HEK293 (cell line): Measurements from ENCODE around the gene UCKL1.

Experiments used
- EGR2 ChIP-seq: fragments of 450-650 bp; formaldehyde crosslinking; IDR thresholded peaks from 2 replicates; pipeline ENCODE4 v1.5.1; 2016; ENCODE audit warnings: low read depth, missing biosample characterization, missing genetic modification characterization
- GLIS1 ChIP-seq: fragments of 450-650 bp; formaldehyde crosslinking; IDR thresholded peaks from 2 replicates; pipeline ENCODE4 v1.5.1; 2016; ENCODE audit warnings: missing biosample characterization, missing genetic modification characterization
- GLIS2 ChIP-seq: fragments of 450-650 bp; formaldehyde crosslinking; IDR thresholded peaks from 2 replicates; pipeline ENCODE4 v1.5.1; 2016; ENCODE audit warnings: missing biosample characterization, missing genetic modification characterization
- HOXC10 ChIP-seq: sonication (generic); formaldehyde crosslinking; IDR thresholded peaks from 2 replicates; pipeline ENCODE4 v1.8.1; 2023; ENCODE audit warnings: mild to moderate bottlenecking, missing genetic modification reagents
- HOXD13 ChIP-seq: sonication (generic); formaldehyde crosslinking; IDR thresholded peaks from 2 replicates; pipeline ENCODE4 v1.8.0; 2022; ENCODE audit warnings: missing genetic modification reagents, borderline replicate concordance
- PRDM1 ChIP-seq: fragments of 450-650 bp; formaldehyde crosslinking; IDR thresholded peaks from 2 replicates; pipeline ENCODE4; 2016; ENCODE audit warnings: missing biosample characterization, missing genetic modification characterization
- PRDM2 ChIP-seq: fragments of 450-650 bp; formaldehyde crosslinking; IDR thresholded peaks from 2 replicates; pipeline ENCODE4 v1.5.1; 2016; ENCODE audit warnings: missing biosample characterization, missing genetic modification characterization, borderline replicate concordance
- PRDM6 ChIP-seq: fragments of 450-650 bp; formaldehyde crosslinking; IDR thresholded peaks from 2 replicates; pipeline ENCODE4 v1.5.1; 2017; ENCODE audit warnings: missing biosample characterization, missing genetic modification characterization
- TRIM28 ChIP-seq: IDR thresholded peaks from 2 replicates; pipeline ENCODE4 v1.6.1; 2011; ENCODE audit warnings: low read length, control low read depth, borderline replicate concordance
- YY2 ChIP-seq: fragments of 450-650 bp; formaldehyde crosslinking; IDR thresholded peaks from 2 replicates; pipeline ENCODE4 v1.5.1; 2016; ENCODE audit warnings: missing biosample characterization, missing genetic modification characterization
- ZBTB44 ChIP-seq: fragments of 450-650 bp; IDR thresholded peaks from 2 replicates; pipeline ENCODE4 v1.5.1; 2018; ENCODE audit warnings: missing biosample characterization, mild to moderate bottlenecking, missing genetic modification characterization
- ZBTB48 ChIP-seq: fragments of 450-650 bp; formaldehyde crosslinking; IDR thresholded peaks from 2 replicates; pipeline ENCODE4 v1.5.1; 2016; ENCODE audit warnings: missing biosample characterization, missing genetic modification characterization
- ZIC2 ChIP-seq: fragments of 450-650 bp; formaldehyde crosslinking; IDR thresholded peaks from 2 replicates; pipeline ENCODE4 v1.5.1; 2016; ENCODE audit warnings: missing biosample characterization, missing genetic modification characterization
- ZNF10 ChIP-seq: fragments of 450-650 bp; formaldehyde crosslinking; IDR thresholded peaks from 2 replicates; pipeline ENCODE4 v1.5.1; 2017; ENCODE audit warnings: missing biosample characterization, missing genetic modification characterization
- ZNF121 ChIP-seq: fragments of 450-650 bp; formaldehyde crosslinking; IDR thresholded peaks from 2 replicates; pipeline ENCODE4 v1.5.1; 2016; ENCODE audit warnings: missing biosample characterization, missing genetic modification characterization
- ZNF184 ChIP-seq: fragments of 450-650 bp; IDR thresholded peaks from 2 replicates; pipeline ENCODE4 v1.5.1; 2018; ENCODE audit warnings: missing biosample characterization, mild to moderate bottlenecking, missing genetic modification characterization
- ZNF335 ChIP-seq: fragments of 450-650 bp; formaldehyde crosslinking; conservative IDR thresholded peaks from 2 replicates; pipeline ENCODE4 v1.5.1; 2016; ENCODE audit warnings: missing biosample characterization, missing genetic modification characterization
- ZNF398 ChIP-seq: fragments of 450-650 bp; formaldehyde crosslinking; IDR thresholded peaks from 2 replicates; pipeline ENCODE4 v1.5.1; 2017; ENCODE audit warnings: missing biosample characterization, missing genetic modification characterization
- ZNF530 ChIP-seq: fragments of 450-650 bp; formaldehyde crosslinking; IDR thresholded peaks from 2 replicates; pipeline ENCODE4 v1.5.1; 2016; ENCODE audit warnings: low read depth, missing biosample characterization, missing genetic modification characterization
- ZNF548 ChIP-seq: fragments of 450-650 bp; formaldehyde crosslinking; IDR thresholded peaks from 2 replicates; pipeline ENCODE4 v1.5.1; 2016; ENCODE audit warnings: missing biosample characterization, missing genetic modification characterization
- ZNF621 ChIP-seq: fragments of 450-650 bp; formaldehyde crosslinking; IDR thresholded peaks from 2 replicates; pipeline ENCODE4 v1.5.1; 2017; ENCODE audit warnings: missing biosample characterization, missing genetic modification characterization
- ZNF639 ChIP-seq: fragments of 450-650 bp; formaldehyde crosslinking; IDR thresholded peaks from 2 replicates; pipeline ENCODE4 v1.5.1; 2016; ENCODE audit warnings: missing biosample characterization, missing genetic modification characterization
- ZNF747 ChIP-seq: fragments of 450-650 bp; formaldehyde crosslinking; IDR thresholded peaks from 2 replicates; pipeline ENCODE4 v1.5.1; 2016; ENCODE audit warnings: missing biosample characterization, missing genetic modification characterization
- ZNF76 ChIP-seq: fragments of 450-650 bp; formaldehyde crosslinking; IDR thresholded peaks from 2 replicates; pipeline ENCODE4; 2016; ENCODE audit warnings: low read depth, missing biosample characterization, missing genetic modification characterization, borderline replicate concordance
- ZNF768 ChIP-seq: fragments of 450-650 bp; formaldehyde crosslinking; IDR thresholded peaks from 2 replicates; pipeline ENCODE4 v1.5.1; 2018; ENCODE audit warnings: missing biosample characterization, mild to moderate bottlenecking, missing genetic modification characterization
- ZNF777 ChIP-seq: fragments of 450-650 bp; formaldehyde crosslinking; IDR thresholded peaks from 2 replicates; pipeline ENCODE4 v1.5.1; 2017; ENCODE audit warnings: missing biosample characterization, missing genetic modification characterization, borderline replicate concordance

Gene UCKL1

GRCh38 chr20:63957004-63957689 is 931 bp upstream of the UCKL1 start (continued):
- TF ChIP-seq PRDM6 (no peak), ZNF777 (no peak), ZNF10 (tag by site-specific recombination) (no peak; the same call in 1 of the 2 replicates), YY2 (tag by site-specific recombination) (no peak), GLIS1 (peak; percentile 81), ZNF768 (no peak), ZNF335 (tag by site-specific recombination) (peak; percentile 87), ZNF530 (tag by site-specific recombination) (no peak), PRDM2 (no peak), HOXD13 (CRISPR knock-in tag) (no peak), EGR2 (tag by site-specific recombination) (peak; percentile 56; the same call in 1 of the 2 replicates), ZNF184 (tag by site-specific recombination) (no peak), ZNF76 (tag by site-specific recombination) (0 out of 2 replicates have a peak, but pooled peaks have one; percentile 16), ZNF548 (no peak), ZBTB44 (tag by site-specific recombination) (no peak), ZNF621 (tag by site-specific recombination) (no peak), ZNF121 (0 out of 2 replicates have a peak, but pooled peaks have one; percentile 42), ZBTB48 (tag by site-specific recombination) (peak; percentile 69; the same call in 1 of the 2 replicates), TRIM28 (no peak), HOXC10 (CRISPR knock-in tag) (no peak), PRDM1 (tag by site-specific recombination) (no peak), ZIC2 (peak; percentile 84), ZNF639 (tag by site-specific recombination) (0 out of 2 replicates have a peak, but pooled peaks have one; percentile 16), GLIS2 (tag by site-specific recombination) (peak; percentile 92; the same call in 1 of the 2 replicates), ZNF747 (tag by site-specific recombination) (no peak), ZNF398 (tag by site-specific recombination) (peak; percentile 72; the same call in 1 of the 2 replicates)
